Hematopoietic multipotent progenitor cell treated with erythropoietin and hydrocortisone succinate and interleukin-3 and kit ligand, for 4 days (in vitro differentiated cells): Measurements from ENCODE around the gene BID.

Experiments
- DNase-seq: peaks from one replicate; pipeline ENCODE4 v3.0.0-alpha.2; 2015

Gene BID

GRCh38 chr22:17774206-17774925 is at the start of gene BID:
TSS of gene BID (minus strand) at chr22:17774469. CDS start at chr22:17750116, 24,353 bp downstream.
- DNase-seq = peak; percentile 79

GRCh38 chr22:17823964-17824363 is 49.7 kb upstream of the BID start:
- DNase-seq = no peak

- DNase-seq = no peak
Observed at GRCh38 chr22:17823226-17823625, 49.0 kb upstream of the BID start.

GRCh38 chr22:17822087-17822486 is 47.8 kb upstream of the BID start:
- DNase-seq = no peak

- DNase-seq = no peak
Observed at GRCh38 chr22:17820879-17821439, 46.7 kb upstream of the BID start.

GRCh38 chr22:17818649-17819048 is 44.4 kb upstream of the BID start:
- DNase-seq = no peak

GRCh38 chr22:17818180-17818579 is 43.9 kb upstream of the BID start:
- DNase-seq = no peak

GRCh38 chr22:17817511-17818065 is 43.3 kb upstream of the BID start:
- no peak for DNase-seq

- no peak for DNase-seq
Observed at GRCh38 chr22:17817079-17817478, 42.8 kb upstream of the BID start.

GRCh38 chr22:17816649-17817048 is 42.4 kb upstream of the BID start:
- no peak for DNase-seq

GRCh38 chr22:17815703-17816254 is 41.5 kb upstream of the BID start:
- DNase-seq = no peak

- DNase-seq = no peak
Observed at GRCh38 chr22:17814830-17815229, 40.6 kb upstream of the BID start.

- no peak for DNase-seq
Observed at GRCh38 chr22:17814084-17814483, 39.8 kb upstream of the BID start.

GRCh38 chr22:17811119-17811518 is 36.9 kb upstream of the BID start:
- DNase-seq = no peak

GRCh38 chr22:17810570-17811116 is 36.4 kb upstream of the BID start:
- no peak for DNase-seq

- no peak for DNase-seq
Observed at GRCh38 chr22:17808693-17809403, 34.6 kb upstream of the BID start.

- DNase-seq = no peak
Observed at GRCh38 chr22:17807578-17808410, 33.5 kb upstream of the BID start.

GRCh38 chr22:17807086-17807485 is 32.8 kb upstream of the BID start:
- no peak for DNase-seq

- DNase-seq = no peak
Observed at GRCh38 chr22:17806437-17806836, 32.2 kb upstream of the BID start.

GRCh38 chr22:17804331-17805080 is 30.2 kb upstream of the BID start:
- DNase-seq = no peak

GRCh38 chr22:17803609-17804270 is 29.5 kb upstream of the BID start:
- no peak for DNase-seq
